HepG2 (cell line): ENCODE data around the gene KANK3. TPM values are rescaled to one million over a fixed set of nuclear protein-coding genes. Genes with fewer than 3 reads are reported as not detected.

Source experiments
- ARID3A ChIP-seq: IDR thresholded peaks from 2 replicates; pipeline ENCODE4 v1.6.1; 2012; ENCODE audit warnings: low read depth, low read length, improper control_type of control experiment
- CHD4 ChIP-seq: fragments of 200-600 bp; sonication (generic); IDR thresholded peaks from 2 replicates; pipeline ENCODE4 v1.7.0; 2017; ENCODE audit warnings: mild to moderate bottlenecking, low read length, borderline replicate concordance
- HDAC1 ChIP-seq: sonication (generic); formaldehyde crosslinking; IDR thresholded peaks from 2 replicates; pipeline ENCODE4 v1.5.1; 2020; ENCODE audit warnings: mild to moderate bottlenecking, missing genetic modification reagents
- HMGA1 ChIP-seq: sonication (generic); formaldehyde crosslinking; conservative IDR thresholded peaks from 2 replicates; pipeline ENCODE4 v1.4.0; 2020; ENCODE audit warnings: missing genetic modification reagents
- KAT7 ChIP-seq: IDR thresholded peaks from 2 replicates; pipeline ENCODE4 v1.6.1; 2018; ENCODE audit warnings: borderline replicate concordance, missing compliant biosample characterization
- MEIS2 ChIP-seq: sonication (generic); formaldehyde crosslinking; IDR thresholded peaks from 2 replicates; pipeline ENCODE4 v1.9.0; 2021; ENCODE audit warnings: mild to moderate bottlenecking, missing genetic modification reagents
- MZF1 ChIP-seq: sonication (generic); formaldehyde crosslinking; IDR thresholded peaks from 2 replicates; pipeline ENCODE4 v1.8.1; 2023; ENCODE audit warnings: mild to moderate bottlenecking, missing genetic modification reagents, borderline replicate concordance
- PATZ1 ChIP-seq: sonication (generic); formaldehyde crosslinking; IDR thresholded peaks from 2 replicates; pipeline ENCODE4 v1.4.0; 2020; ENCODE audit warnings: missing genetic modification reagents
- SMARCE1 ChIP-seq: fragments of 450-650 bp; IDR thresholded peaks from 2 replicates; pipeline ENCODE4 v1.6.1; 2017; ENCODE audit warnings: borderline replicate concordance
- SSRP1 ChIP-seq: IDR thresholded peaks from 2 replicates; pipeline ENCODE4 v1.6.1; 2016; ENCODE audit warnings: control low read depth
- YY1 ChIP-seq: IDR thresholded peaks from 2 replicates; pipeline ENCODE4 v1.6.1; 2011; ENCODE audit warnings: low read length, low read depth, moderate library complexity, mild to moderate bottlenecking; ENCODE audit not compliant: insufficient read depth, insufficient replicate concordance
- ZBTB10 ChIP-seq: sonication (generic); formaldehyde crosslinking; IDR thresholded peaks from 2 replicates; pipeline ENCODE4 v1.4.0; 2020; ENCODE audit warnings: missing genetic modification reagents, borderline replicate concordance
- ZNF18 ChIP-seq: sonication (generic); formaldehyde crosslinking; IDR thresholded peaks from 2 replicates; pipeline ENCODE4 v1.8.0; 2022; ENCODE audit warnings: mild to moderate bottlenecking, missing genetic modification reagents; ENCODE audit not compliant: insufficient replicate concordance
- ZNF543 ChIP-seq: sonication (generic); formaldehyde crosslinking; IDR thresholded peaks from 2 replicates; pipeline ENCODE4 v1.4.0; 2020; ENCODE audit warnings: mild to moderate bottlenecking, missing genetic modification reagents
- ZNF770 ChIP-seq: sonication (generic); formaldehyde crosslinking; IDR thresholded peaks from 2 replicates; pipeline ENCODE4 v1.5.0; 2020; ENCODE audit warnings: mild to moderate bottlenecking, missing genetic modification reagents
- polyA plus RNA-seq, 8 experiments: library from polyadenylated mRNA; depleted of rRNA in 3 of 8; stranded (reverse) in 7 of 8; unstranded in 1 of 8; fragments of >200 nt; fragmentation: Illumina TruSeq in 4 of 8; extraction: Trizol in 4 of 8; gene quantifications; 2 replicates each; pipeline versions ENCODE4 v1.2.1 to v1.2.3, GENCODE V29; 2011 to 2016; ENCODE audit warnings: low read depth in 4 of 8, missing spikeins in 1 of 8, mixed read lengths in 1 of 8; ENCODE audit not compliant: insufficient read depth in 1 of 8
- total RNA-seq, 5 experiments: library from RNA; depleted of rRNA; stranded (reverse); fragments of >200 nt; fragmentation: Illumina TruSeq; extraction: Trizol; gene quantifications; 2 replicates each; pipeline ENCODE4 v1.2.3, GENCODE V29; 2016; ENCODE audit warnings: low read depth in 1 of 5

KANK3 gene
- total and polyA plus RNA-seq, 2 of the 13 experiments (the other 11 are each of a cell fraction or from before 2014, with no cell fraction given), result 0.15 to 0.20 TPM

GRCh38 chr19:8373867-8374813, 31.1 kb upstream of the KANK3 start (continued):
- peak; percentile 73 for TF ChIP-seq PATZ1 (CRISPR knock-in tag)
- peak; percentile 58 for TF ChIP-seq ARID3A
- TF ChIP-seq ZNF770, result peak; percentile 97
- no peak for TF ChIP-seq ZNF543 (CRISPR knock-in tag)
- TF ChIP-seq MZF1 (CRISPR knock-in tag), result no peak
- TF ChIP-seq SMARCE1, result no peak
- TF ChIP-seq YY1, result peak; percentile 80
- peak; percentile 62; the same call in 1 of the 2 replicates for TF ChIP-seq MEIS2 (CRISPR knock-in tag)
- TF ChIP-seq HDAC1, result peak; percentile 92
- peak; percentile 71; the same call in 1 of the 2 replicates for TF ChIP-seq KAT7 (CRISPR knock-in tag)
- 0 out of 2 replicates have a peak, but pooled peaks have one; percentile 19 for TF ChIP-seq ZBTB10 (CRISPR knock-in tag)
- peak; percentile 61; the same call in 1 of the 2 replicates for TF ChIP-seq SSRP1
- peak; percentile 43 for TF ChIP-seq ZNF18 (CRISPR knock-in tag)
- no peak for TF ChIP-seq HMGA1 (CRISPR knock-in tag)
- peak; percentile 96 for TF ChIP-seq CHD4
